ENCODE data around the gene MRPL38. TPM values are rescaled to one million over a fixed set of nuclear protein-coding genes. Genes with fewer than 3 reads are reported as not detected.
A peak's percentile ranks its signal among the peaks of the same experiment; 100 is the strongest.

Gene MRPL38
- total RNA-seq, 1 experiment from 2014 or later: 47.6 TPM

DNA sequence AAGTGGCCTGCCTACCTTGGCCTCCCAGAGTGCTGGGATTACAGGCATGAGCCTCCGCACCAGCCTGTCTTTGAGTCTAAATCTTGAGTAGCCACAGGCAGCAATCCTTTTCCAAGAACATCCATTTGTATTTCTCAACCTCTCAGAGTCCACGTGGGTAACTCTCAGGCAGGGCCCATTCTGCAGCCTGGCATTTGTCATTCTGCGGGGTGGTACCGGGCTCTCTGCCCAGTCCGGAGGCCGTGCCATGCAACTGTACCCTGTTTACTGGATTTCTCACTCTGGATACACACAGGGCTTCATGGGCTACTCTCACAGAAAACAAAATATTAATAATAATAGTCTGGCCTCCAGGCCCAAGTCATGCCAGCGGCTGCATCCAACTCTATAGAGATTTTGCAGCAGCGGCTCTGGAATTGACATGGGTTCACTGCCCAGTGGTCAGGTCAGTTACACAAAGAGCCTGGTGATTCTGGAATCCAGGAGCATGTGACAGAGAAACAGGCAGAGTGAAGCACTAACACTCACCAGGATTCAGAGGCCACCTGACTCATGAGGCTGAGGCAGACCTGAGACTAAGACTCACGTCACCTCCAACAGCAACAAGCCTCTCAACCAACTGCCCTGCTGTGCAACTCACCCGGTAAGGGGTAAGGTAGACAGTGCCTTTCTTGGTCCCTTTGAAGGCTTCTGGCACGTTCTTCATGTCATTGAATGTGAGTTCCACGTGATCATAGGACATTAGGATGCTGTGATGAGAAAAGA lies 53.6 kb downstream of the MRPL38 start:
- in situ Hi-C loops (cut with HindIII; ENCODE audit: low pct_unique_long_range_greater_than_20kb, low sequenced_read_pairs): no loop called here
- DNase-seq (ENCODE audit: low read depth, low spot score): peak; percentile 42

GRCh38 chr17:75849724-75850123 lies 55.0 kb downstream of the MRPL38 start:
- in situ Hi-C loops (cut with HindIII; ENCODE audit: low pct_unique_long_range_greater_than_20kb, low sequenced_read_pairs): no loop called here

GRCh38 chr17:75849279-75849646 lies 55.4 kb downstream of the MRPL38 start:
- DNase-seq (ENCODE audit: low read depth, low spot score): no peak
- in situ Hi-C loops (cut with HindIII; ENCODE audit: low pct_unique_long_range_greater_than_20kb, low sequenced_read_pairs): no loop called here

More at GRCh38 chr17:75849724-75850123, 55.0 kb downstream of the MRPL38 start:
- no peak for DNase-seq (ENCODE audit: low read depth, low spot score)

Other genes starting within 250 kb of the MRPL38 start
- 27.7 and 32.9 TPM in 2 replicates for gene RECQL5, start 237.7 kb downstream of the MRPL38 start, total RNA-seq (2014; rRNA removed; shearing (Covaris generic))
- 70.4 and 85.1 TPM in 2 replicates for gene SAP30BP, start 237.5 kb downstream of the MRPL38 start, total RNA-seq (2014; rRNA removed; shearing (Covaris generic))
- gene ITGB4, start 183.4 kb downstream of the MRPL38 start, total RNA-seq (2014; rRNA removed; shearing (Covaris generic)): 0.05 TPM in 1 of 2 replicates, not detected in the other
- 52.5 and 57.2 TPM in 2 replicates for gene GALK1, start 139.7 kb downstream of the MRPL38 start, total RNA-seq (2014; rRNA removed; shearing (Covaris generic))
- gene UNK, start 120.1 kb downstream of the MRPL38 start, total RNA-seq (2014; rRNA removed; shearing (Covaris generic)): 76.9 and 77.7 TPM in 2 replicates
- 1.3 and 1.8 TPM in 2 replicates for gene UNC13D, start 60.5 kb downstream of the MRPL38 start, total RNA-seq (2014; rRNA removed; shearing (Covaris generic))
- 49.5 and 67.9 TPM in 2 replicates for gene WBP2, start 49.5 kb downstream of the MRPL38 start, total RNA-seq (2014; rRNA removed; shearing (Covaris generic))
- gene TRIM47, start 26.3 kb downstream of the MRPL38 start, total RNA-seq (2014; rRNA removed; shearing (Covaris generic)): 7.3 and 8.1 TPM in 2 replicates
- 53.5 and 56.5 TPM in 2 replicates for gene TRIM65, start 7.9 kb downstream of the MRPL38 start, total RNA-seq (2014; rRNA removed; shearing (Covaris generic))
- 17.6 and 24.8 TPM in 2 replicates for gene FBF1, start 36.2 kb upstream of the MRPL38 start, total RNA-seq (2014; rRNA removed; shearing (Covaris generic))
- gene ACOX1, start 74.3 kb upstream of the MRPL38 start, total RNA-seq (2014; rRNA removed; shearing (Covaris generic)): 43.2 and 44.4 TPM in 2 replicates
- gene TEN1, start 74.4 kb upstream of the MRPL38 start, total RNA-seq (2014; rRNA removed; shearing (Covaris generic)): 62.9 and 75.4 TPM in 2 replicates
- gene CDK3, start 96.0 kb upstream of the MRPL38 start, total RNA-seq (2014; rRNA removed; shearing (Covaris generic)): 3.1 and 4.3 TPM in 2 replicates
- 0.08 and 0.16 TPM in 2 replicates for gene EVPL, start 122.4 kb upstream of the MRPL38 start, total RNA-seq (2014; rRNA removed; shearing (Covaris generic))
- gene SRP68, start 167.6 kb upstream of the MRPL38 start, total RNA-seq (2014; rRNA removed; shearing (Covaris generic)): 58.2 and 68.6 TPM in 2 replicates
- 0.13 and 1.0 TPM in 2 replicates for gene GALR2, start 169.9 kb upstream of the MRPL38 start, total RNA-seq (2014; rRNA removed; shearing (Covaris generic))
- gene ZACN, start 174.3 kb upstream of the MRPL38 start, total RNA-seq (2014; rRNA removed; shearing (Covaris generic)): 0.53 and 0.74 TPM in 2 replicates
- 126 and 145 TPM in 2 replicates for gene EXOC7, start 198.9 kb upstream of the MRPL38 start, total RNA-seq (2014; rRNA removed; shearing (Covaris generic))
- not detected in 2 replicates for gene FOXJ1, start 236.4 kb upstream of the MRPL38 start, total RNA-seq (2014; rRNA removed; shearing (Covaris generic))